RWPE1 (cell line): Measurements from ENCODE around the gene ZNF521.

Source experiments
- CTCF ChIA-PET: fragments of 350-600 bp; sonication (Branson Sonifier 250); formaldehyde crosslinking; extraction: SDS; loops from one replicate; lab custom pipeline; 2021; lab: Yijun Ruan, JAX
- POLR2A ChIA-PET: fragments of 400-600 bp; formaldehyde crosslinking; extraction: SDS; loops from one replicate; lab custom pipeline; 2020; ENCODE audit warnings: antibody characterized with exemption; ENCODE audit not compliant: low non-redundant PET; lab: Yijun Ruan, JAX
- DNase-seq: peaks from one replicate; pipeline ENCODE4 v3.0.0; 2012; ENCODE audit warnings: low spot score
- H3K27ac ChIP-seq: fragments of 450-650 bp; 2 replicates; pipeline ENCODE4 v1.5.1; 2017
- TF ChIP-seq, protein P1 (sequence below): fragments of 450-650 bp; conservative IDR thresholded peaks from 2 replicates; pipeline ENCODE4 v1.5.1; 2017; ENCODE audit warnings: low read depth, mild to moderate bottlenecking

Gene ZNF521

DNA sequence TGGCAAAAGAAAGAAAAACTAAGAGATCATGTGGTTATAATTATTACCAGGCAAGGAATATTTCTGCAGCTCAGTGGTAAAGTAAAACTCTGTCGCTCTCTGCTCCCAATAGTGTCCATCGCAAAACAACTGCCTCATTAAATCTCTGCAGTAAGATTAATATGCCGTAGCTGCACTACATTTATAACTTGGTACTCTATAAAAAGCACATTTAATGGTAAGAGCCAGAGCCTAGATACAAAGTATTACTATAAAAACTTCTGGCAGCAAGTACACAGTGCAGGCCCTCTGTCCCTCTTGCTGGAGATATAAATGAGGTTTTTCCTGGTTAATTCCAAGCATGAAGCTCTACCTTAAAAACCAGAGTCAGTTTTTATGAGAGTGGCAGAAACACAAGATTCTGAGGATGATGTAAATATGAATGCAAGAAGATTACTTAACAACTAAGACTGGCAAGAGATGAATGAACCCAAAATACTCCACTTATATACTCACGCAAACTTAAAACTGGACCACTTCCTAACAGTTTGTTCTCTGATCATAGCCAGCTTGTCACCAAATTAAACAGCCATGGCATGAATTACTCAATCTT, 25.5 kb downstream of the ZNF521 start:
- CTCF ChIA-PET = interaction anchor here (1.2 kb wide), 1 partner anchor 14 kb away, joined by 3 read pairs; no protein-coding TSS in a partner anchor
- POLR2A ChIA-PET = no interaction called here
- TF ChIP-seq, protein P1, sequence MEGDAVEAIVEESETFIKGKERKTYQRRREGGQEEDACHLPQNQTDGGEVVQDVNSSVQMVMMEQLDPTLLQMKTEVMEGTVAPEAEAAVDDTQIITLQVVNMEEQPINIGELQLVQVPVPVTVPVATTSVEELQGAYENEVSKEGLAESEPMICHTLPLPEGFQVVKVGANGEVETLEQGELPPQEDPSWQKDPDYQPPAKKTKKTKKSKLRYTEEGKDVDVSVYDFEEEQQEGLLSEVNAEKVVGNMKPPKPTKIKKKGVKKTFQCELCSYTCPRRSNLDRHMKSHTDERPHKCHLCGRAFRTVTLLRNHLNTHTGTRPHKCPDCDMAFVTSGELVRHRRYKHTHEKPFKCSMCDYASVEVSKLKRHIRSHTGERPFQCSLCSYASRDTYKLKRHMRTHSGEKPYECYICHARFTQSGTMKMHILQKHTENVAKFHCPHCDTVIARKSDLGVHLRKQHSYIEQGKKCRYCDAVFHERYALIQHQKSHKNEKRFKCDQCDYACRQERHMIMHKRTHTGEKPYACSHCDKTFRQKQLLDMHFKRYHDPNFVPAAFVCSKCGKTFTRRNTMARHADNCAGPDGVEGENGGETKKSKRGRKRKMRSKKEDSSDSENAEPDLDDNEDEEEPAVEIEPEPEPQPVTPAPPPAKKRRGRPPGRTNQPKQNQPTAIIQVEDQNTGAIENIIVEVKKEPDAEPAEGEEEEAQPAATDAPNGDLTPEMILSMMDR = no peak
- H3K27ac ChIP-seq = no peak overlapping the region
- no peak for DNase-seq

DNA sequence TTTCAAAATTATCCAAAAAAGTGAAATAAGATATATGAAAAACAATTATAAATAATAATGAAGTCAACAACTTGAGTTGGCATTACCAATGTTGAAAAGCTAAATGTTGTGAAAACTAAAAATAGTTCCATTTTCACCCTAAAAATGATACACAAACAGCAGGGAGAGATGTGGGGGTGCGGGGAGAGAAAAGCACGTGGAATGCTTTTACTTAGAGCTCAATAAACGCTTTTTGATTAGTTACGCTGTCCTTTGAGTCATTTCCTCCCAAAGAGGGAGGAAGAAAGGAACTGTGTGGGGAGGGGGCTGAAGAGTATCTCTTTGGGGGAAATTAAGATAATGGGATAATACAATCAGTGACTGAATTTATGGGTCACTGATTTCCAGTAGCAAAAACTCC, 29.2 kb downstream of the ZNF521 start:
- TF ChIP-seq, protein P1 = no peak
- CTCF ChIA-PET = no interaction called here
- no peak for DNase-seq
- no peak overlapping the region for H3K27ac ChIP-seq
- POLR2A ChIA-PET = no interaction called here

DNA sequence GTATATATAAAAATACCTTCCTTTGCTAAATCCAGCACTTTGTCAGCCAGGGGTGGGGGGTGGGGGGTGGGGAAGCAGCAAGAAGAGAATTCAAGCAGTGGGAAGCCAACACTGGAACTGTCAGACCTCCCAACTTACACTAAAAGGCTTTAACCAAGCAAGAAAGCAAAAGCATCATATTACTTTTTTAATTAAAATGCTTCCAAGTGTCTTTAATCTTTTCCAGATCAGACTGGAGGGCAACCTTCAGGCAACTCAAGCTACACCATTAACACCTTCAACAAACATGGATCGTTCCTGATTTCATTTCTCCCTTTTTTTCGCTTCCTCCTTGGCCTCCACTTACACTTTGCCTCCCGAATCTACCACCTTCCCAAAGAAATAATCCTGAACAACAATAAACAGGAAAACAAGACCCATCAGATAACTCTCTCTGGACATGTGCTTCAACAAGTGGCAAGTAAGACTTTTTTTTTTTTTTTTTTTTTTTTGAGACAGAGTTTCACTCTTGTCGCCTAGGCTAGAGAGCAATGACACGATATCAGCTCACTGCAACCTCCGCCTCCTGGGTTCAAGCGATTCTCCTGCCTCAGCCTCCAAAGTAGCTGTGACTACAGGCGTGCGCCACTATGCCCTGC, 35.5 kb downstream of the ZNF521 start:
- CTCF ChIA-PET = no interaction called here
- H3K27ac ChIP-seq = no peak overlapping the region
- DNase-seq = no peak
- POLR2A ChIA-PET = no interaction called here
- TF ChIP-seq, protein P1 = no peak

DNA sequence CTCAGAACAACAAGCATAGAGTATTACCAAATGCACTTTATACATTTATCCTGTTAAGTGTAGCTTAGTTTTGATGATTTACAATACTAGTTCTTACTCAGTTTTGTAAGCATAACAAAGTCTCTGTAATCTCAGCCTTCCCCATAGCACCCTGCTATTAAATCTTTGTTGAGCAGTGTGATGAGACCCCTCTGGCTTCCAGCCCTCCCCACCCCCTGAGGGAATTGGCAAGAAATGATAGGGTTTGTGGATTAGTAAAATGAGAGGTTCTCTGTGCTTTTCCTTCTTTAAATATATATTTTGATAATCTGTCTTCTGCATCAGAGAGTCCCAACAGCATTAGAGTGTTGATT, 37.2 kb downstream of the ZNF521 start:
- TF ChIP-seq, protein P1 = no peak
- POLR2A ChIA-PET = no interaction called here
- DNase-seq = no peak
- no peak overlapping the region for H3K27ac ChIP-seq
- CTCF ChIA-PET = interaction anchor here (0.7 kb wide), 1 partner anchor 28 kb away, joined by 3 read pairs; no protein-coding TSS in a partner anchor

DNA sequence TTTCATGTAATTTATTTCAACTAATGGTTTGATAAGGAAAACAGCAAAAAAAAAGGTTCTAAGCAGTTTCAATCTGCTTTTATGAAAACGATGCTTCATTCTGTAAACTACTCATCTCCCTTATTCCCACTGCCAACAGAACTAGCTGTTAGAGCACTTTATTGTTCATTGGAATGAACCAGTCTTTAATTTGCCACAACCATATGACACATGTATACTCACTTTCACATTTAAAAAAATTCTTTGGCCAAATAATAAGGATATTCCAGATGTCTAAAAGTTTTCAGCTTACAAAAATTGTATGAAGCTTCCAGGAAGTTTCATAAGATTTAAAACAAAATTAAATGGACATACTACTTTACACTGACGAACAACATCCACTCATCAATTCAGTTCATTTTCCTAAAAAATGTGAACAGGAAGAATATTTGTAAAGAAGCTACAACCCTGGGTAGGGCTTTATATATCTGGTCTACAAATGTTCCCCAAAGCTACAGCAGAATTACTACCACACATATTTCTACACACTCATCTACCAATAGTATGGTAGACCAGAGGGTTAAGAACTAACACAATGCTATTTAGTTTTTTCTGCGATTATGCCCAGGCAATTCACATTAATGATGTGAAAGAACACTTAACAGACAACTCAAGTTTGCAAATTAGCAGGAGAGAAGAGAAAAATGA, 37.7 kb downstream of the ZNF521 start:
- no peak for DNase-seq
- POLR2A ChIA-PET = no interaction called here
- TF ChIP-seq, protein P1 = no peak
- H3K27ac ChIP-seq = no peak overlapping the region
- CTCF ChIA-PET = interaction anchor here (0.7 kb wide), 1 partner anchor 28 kb away, joined by 3 read pairs; no protein-coding TSS in a partner anchor

DNA sequence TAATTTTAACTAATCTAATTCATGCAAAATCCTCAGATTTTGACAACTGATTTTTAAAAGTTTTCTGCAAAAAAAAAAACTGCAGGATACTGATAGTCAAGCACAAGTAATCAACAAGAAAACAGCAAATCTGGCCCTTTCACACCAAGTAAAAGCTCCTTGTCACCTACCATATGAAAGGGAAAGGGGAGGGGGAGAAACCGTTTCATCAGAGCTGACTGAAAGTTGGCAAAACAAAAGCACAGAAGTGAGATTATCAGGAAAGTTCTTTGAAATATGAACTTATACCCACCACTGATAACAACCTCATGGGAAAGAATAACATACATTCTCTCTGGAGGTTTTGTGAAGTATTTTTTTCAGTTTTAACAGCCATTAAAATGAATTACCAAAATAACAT, 38.7 kb downstream of the ZNF521 start:
- TF ChIP-seq, protein P1 = no peak
- POLR2A ChIA-PET = no interaction called here
- no peak for DNase-seq
- no peak overlapping the region for H3K27ac ChIP-seq
- CTCF ChIA-PET = no interaction called here
